Loucy (cell line): ENCODE measurements around the gene ITPK1.

Source experiments
- EZH2phosphoT487 ChIP-seq: fragments of 200-600 bp; IDR thresholded peaks from 2 replicates; pipeline ENCODE4 v1.6.1; 2018; ENCODE audit warnings: antibody characterized with exemption, mild to moderate bottlenecking, moderate library complexity, borderline replicate concordance
- TF ChIP-seq, protein P1 (sequence below): fragments of 200-600 bp; sonication (generic); conservative IDR thresholded peaks from 2 replicates; pipeline ENCODE4 v1.5.1; 2014; ENCODE audit warnings: mild to moderate bottlenecking, antibody characterized with exemption, low read length

DNA sequence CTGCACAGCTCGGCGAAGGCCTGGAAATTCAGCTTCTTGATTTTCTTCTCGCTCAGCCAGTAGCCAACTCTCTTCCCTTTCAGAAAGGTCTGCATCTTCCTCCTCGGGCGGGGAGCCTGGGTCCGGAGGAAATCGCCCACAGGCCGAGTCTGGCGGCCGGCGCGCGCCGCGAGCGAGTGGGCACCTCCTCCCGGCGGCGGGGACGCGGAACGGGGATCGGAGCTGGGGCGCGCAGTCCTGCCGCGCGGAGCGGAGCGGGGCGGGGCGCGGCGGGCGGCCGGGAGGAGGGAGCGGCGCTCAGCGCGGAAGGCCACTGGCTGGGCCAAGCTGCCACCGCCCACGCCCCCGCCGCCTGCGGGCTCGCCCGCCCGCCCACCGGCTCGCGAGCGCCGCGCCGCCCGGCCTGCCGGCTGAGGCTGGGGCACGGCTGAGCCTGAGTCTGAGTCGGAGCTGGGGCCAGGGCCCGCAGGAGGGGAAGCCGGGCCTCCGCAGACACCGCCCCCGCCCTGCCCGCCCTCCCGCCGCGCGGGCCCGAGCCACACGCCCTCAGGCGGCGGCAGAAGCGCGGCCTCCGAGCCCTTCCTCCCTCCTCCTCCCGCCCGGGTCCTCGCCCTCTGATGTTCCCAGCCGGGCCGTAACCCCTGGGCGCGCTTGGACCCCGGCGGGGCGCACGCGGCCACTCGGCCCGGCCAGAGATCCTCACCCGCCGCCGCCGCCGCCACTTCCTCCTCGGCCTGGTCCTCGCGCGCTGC lies 480 bp downstream of the ITPK1 start:
- TF ChIP-seq, protein P1, sequence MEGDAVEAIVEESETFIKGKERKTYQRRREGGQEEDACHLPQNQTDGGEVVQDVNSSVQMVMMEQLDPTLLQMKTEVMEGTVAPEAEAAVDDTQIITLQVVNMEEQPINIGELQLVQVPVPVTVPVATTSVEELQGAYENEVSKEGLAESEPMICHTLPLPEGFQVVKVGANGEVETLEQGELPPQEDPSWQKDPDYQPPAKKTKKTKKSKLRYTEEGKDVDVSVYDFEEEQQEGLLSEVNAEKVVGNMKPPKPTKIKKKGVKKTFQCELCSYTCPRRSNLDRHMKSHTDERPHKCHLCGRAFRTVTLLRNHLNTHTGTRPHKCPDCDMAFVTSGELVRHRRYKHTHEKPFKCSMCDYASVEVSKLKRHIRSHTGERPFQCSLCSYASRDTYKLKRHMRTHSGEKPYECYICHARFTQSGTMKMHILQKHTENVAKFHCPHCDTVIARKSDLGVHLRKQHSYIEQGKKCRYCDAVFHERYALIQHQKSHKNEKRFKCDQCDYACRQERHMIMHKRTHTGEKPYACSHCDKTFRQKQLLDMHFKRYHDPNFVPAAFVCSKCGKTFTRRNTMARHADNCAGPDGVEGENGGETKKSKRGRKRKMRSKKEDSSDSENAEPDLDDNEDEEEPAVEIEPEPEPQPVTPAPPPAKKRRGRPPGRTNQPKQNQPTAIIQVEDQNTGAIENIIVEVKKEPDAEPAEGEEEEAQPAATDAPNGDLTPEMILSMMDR = no peak
- no peak for TF ChIP-seq EZH2phosphoT487
